ENCODE measurements around the gene NPTXR. TPM values are rescaled to one million over a fixed set of nuclear protein-coding genes. Genes with fewer than 3 reads are reported as not detected.

NPTXR gene
- total and polyA plus RNA-seq, 10 of the 15 experiments (the other 5 are each of a cell fraction or from before 2014, with no cell fraction given) = 0.02 to 0.38 (median 0.07) TPM; not detected in 2

DNA sequence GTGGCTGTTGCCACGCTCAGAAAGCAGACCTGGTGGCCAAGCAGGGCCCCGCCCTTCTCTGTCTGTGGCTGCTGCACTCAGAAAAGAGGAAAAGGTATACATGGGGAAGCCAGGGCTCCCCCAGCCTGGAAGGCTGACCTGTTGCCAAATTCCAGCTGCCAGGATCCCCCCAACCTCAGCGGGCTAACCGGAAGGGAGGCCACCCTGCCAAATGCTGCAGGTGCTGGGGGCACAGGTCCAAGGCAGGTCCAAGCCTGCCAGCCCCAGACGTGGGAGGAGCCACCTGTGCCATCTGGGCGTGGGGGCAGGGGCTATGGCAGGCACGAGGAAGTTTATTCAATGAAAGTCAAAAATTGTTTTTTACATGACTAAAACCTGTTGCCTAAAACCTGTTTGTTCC lies 2.6 kb downstream of the NPTXR start:
- 2% methylated on average over 7 of the region's 7 CpGs for WGBS (ENCODE audit: insufficient coverage, insufficient replicate concordance, low lambda C conversion rate, missing lambda C conversion rate)
- FAIRE-seq (no peak), DNase-seq (ENCODE audit: low read depth, low spot score) (no peak), ATAC-seq (no peak)
- H4K20me1 ChIP-seq (ENCODE audit: control insufficient read depth, insufficient read depth) = no peaks in the 10 kb centered on the region
- intact Hi-C loops (cut with micrococcal nuclease; ENCODE audit: unreplicated experiment) = no loop called here
- no peak overlapping the region for H2AFZ ChIP-seq (ENCODE audit: control insufficient read depth, low read depth, low read length)
- no peak overlapping the region for H3K4me2 ChIP-seq (ENCODE audit: control insufficient read depth, insufficient read depth)
- BruUV-seq (replicated peaks) = no TSS peak
- POLR2A ChIA-PET = interaction anchor here (0.6 kb wide), 1 partner anchor 635 kb away, joined by 3 read pairs; no protein-coding TSS in a partner anchor
- SMC1A ChIA-PET (ENCODE audit: uncharacterized antibody, unreplicated experiment) = no interaction called here
- CTCF ChIA-PET = interaction anchor here (1.0 kb wide), 1 partner anchor 29 kb away, joined by 3 read pairs; no protein-coding TSS in a partner anchor
- in situ Hi-C loops (cut with MboI) = no loop called here
- RAD21 ChIA-PET (ENCODE audit: unreplicated experiment) = no interaction called here
- no peak overlapping the region for H3K9ac ChIP-seq (ENCODE audit: control insufficient read depth, insufficient read depth, low read length)
- no peak overlapping the region for H3K27ac ChIP-seq (ENCODE audit: control insufficient read depth, insufficient read depth)
- no peaks in the 10 kb centered on the region for H3K36me3 ChIP-seq (ENCODE audit: control insufficient read depth in 2 of 2, insufficient read depth in 2 of 2, low read length in 1 of 2)
- H3K4me3 ChIP-seq = no peak overlapping the region
- H3K9me3 ChIP-seq (replicated peaks; ENCODE audit: control insufficient read depth, insufficient read depth, low read length) = no peaks in the 10 kb centered on the region
- H3K27me3 ChIP-seq (replicated peaks in 1 of 2; ENCODE audit: control insufficient read depth in 2 of 2, insufficient read depth in 2 of 2, low read length in 1 of 2) = peaks cover 22 to 26% of the 10 kb centered on the region in 2 experiments
- H3K4me1 ChIP-seq (ENCODE audit: control insufficient read depth, insufficient read depth, low read length) = no peaks in the 10 kb centered on the region
- TF ChIP-seq ATF2 (IDR thresholded peaks at IDR 0.05; ENCODE audit: low read length) (no peak), SREBF2 (IDR thresholded peaks at IDR 0.05; ENCODE audit: low read length) (no peak), CBX3 (IDR thresholded peaks at IDR 0.05; ENCODE audit: borderline replicate concordance, low read depth) (no peak), HDAC2 (IDR thresholded peaks at IDR 0.05) (no peak), MTA3 (IDR thresholded peaks at IDR 0.05; ENCODE audit: borderline replicate concordance, low read length) (no peak), ZZZ3 (IDR thresholded peaks at IDR 0.05; ENCODE audit: control insufficient read depth, insufficient read length, low read depth) (no peak), PML (IDR thresholded peaks at IDR 0.05; ENCODE audit: low read length) (no peak), NFXL1 (IDR thresholded peaks at IDR 0.05; ENCODE audit: borderline replicate concordance) (no peak), CHD2 (IDR thresholded peaks at IDR 0.05; ENCODE audit: borderline replicate concordance, low read depth, low read length) (no peak), NR2F1 (conservative IDR thresholded peaks at IDR 0.05) (no peak), SRF (IDR thresholded peaks at IDR 0.05; ENCODE audit: low read depth in 2 of 2, low read length in 2 of 2) (no peak), ZNF24 (IDR thresholded peaks at IDR 0.05) (no peak), CEBPB (IDR thresholded peaks at IDR 0.05; ENCODE audit: borderline replicate concordance in 1 of 2, low read depth in 2 of 2, low read length in 2 of 2) (no peak)
- TF ChIP-seq, protein P1, sequence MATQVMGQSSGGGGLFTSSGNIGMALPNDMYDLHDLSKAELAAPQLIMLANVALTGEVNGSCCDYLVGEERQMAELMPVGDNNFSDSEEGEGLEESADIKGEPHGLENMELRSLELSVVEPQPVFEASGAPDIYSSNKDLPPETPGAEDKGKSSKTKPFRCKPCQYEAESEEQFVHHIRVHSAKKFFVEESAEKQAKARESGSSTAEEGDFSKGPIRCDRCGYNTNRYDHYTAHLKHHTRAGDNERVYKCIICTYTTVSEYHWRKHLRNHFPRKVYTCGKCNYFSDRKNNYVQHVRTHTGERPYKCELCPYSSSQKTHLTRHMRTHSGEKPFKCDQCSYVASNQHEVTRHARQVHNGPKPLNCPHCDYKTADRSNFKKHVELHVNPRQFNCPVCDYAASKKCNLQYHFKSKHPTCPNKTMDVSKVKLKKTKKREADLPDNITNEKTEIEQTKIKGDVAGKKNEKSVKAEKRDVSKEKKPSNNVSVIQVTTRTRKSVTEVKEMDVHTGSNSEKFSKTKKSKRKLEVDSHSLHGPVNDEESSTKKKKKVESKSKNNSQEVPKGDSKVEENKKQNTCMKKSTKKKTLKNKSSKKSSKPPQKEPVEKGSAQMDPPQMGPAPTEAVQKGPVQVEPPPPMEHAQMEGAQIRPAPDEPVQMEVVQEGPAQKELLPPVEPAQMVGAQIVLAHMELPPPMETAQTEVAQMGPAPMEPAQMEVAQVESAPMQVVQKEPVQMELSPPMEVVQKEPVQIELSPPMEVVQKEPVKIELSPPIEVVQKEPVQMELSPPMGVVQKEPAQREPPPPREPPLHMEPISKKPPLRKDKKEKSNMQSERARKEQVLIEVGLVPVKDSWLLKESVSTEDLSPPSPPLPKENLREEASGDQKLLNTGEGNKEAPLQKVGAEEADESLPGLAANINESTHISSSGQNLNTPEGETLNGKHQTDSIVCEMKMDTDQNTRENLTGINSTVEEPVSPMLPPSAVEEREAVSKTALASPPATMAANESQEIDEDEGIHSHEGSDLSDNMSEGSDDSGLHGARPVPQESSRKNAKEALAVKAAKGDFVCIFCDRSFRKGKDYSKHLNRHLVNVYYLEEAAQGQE (IDR thresholded peaks at IDR 0.05; ENCODE audit: low read depth, low read length) = no peak
- TF ChIP-seq, protein P2, sequence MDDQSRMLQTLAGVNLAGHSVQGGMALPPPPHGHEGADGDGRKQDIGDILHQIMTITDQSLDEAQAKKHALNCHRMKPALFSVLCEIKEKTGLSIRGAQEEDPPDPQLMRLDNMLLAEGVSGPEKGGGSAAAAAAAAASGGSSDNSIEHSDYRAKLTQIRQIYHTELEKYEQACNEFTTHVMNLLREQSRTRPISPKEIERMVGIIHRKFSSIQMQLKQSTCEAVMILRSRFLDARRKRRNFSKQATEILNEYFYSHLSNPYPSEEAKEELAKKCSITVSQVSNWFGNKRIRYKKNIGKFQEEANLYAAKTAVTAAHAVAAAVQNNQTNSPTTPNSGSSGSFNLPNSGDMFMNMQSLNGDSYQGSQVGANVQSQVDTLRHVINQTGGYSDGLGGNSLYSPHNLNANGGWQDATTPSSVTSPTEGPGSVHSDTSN (IDR thresholded peaks at IDR 0.05; ENCODE audit: insufficient replicate concordance, low read depth, low read length) = no peak
- TF ChIP-seq, protein P3, sequence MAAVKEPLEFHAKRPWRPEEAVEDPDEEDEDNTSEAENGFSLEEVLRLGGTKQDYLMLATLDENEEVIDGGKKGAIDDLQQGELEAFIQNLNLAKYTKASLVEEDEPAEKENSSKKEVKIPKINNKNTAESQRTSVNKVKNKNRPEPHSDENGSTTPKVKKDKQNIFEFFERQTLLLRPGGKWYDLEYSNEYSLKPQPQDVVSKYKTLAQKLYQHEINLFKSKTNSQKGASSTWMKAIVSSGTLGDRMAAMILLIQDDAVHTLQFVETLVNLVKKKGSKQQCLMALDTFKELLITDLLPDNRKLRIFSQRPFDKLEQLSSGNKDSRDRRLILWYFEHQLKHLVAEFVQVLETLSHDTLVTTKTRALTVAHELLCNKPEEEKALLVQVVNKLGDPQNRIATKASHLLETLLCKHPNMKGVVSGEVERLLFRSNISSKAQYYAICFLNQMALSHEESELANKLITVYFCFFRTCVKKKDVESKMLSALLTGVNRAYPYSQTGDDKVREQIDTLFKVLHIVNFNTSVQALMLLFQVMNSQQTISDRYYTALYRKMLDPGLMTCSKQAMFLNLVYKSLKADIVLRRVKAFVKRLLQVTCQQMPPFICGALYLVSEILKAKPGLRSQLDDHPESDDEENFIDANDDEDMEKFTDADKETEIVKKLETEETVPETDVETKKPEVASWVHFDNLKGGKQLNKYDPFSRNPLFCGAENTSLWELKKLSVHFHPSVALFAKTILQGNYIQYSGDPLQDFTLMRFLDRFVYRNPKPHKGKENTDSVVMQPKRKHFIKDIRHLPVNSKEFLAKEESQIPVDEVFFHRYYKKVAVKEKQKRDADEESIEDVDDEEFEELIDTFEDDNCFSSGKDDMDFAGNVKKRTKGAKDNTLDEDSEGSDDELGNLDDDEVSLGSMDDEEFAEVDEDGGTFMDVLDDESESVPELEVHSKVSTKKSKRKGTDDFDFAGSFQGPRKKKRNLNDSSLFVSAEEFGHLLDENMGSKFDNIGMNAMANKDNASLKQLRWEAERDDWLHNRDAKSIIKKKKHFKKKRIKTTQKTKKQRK (IDR thresholded peaks at IDR 0.05; ENCODE audit: low read depth, low read length) = no peak
- no peaks in the 10 kb centered on the region for H3K79me2 ChIP-seq (ENCODE audit: control insufficient read depth, insufficient read depth, low read length)

All from GM12878 (cell line).